ENCODE measurements around the gene AQP6. TPM values are rescaled to one million over a fixed set of nuclear protein-coding genes. Genes with fewer than 3 reads are reported as not detected.

Gene AQP6
- total RNA-seq, 1 experiment from 2014 or later = not detected

GRCh38 chr12:49956663-49957569 lies 15.8 kb upstream of the AQP6 start:
- Histone ChIP-seq H3K4me3 (no peak overlapping the region), H3K27me3 (replicated peaks) (peaks cover 12% of the 10 kb centered on the region; the same call in 1 of the 2 replicates), H3K36me3 (no peaks in the 10 kb centered on the region), H3K4me1 (replicated peaks) (peaks cover 14% of the 10 kb centered on the region), H3K9me3 (replicated peaks) (no peaks in the 10 kb centered on the region), H3K27ac (no peak overlapping the region)
- no peak for DNase-seq (ENCODE audit: low read depth in 1 of 2, low spot score in 2 of 2)

DNA sequence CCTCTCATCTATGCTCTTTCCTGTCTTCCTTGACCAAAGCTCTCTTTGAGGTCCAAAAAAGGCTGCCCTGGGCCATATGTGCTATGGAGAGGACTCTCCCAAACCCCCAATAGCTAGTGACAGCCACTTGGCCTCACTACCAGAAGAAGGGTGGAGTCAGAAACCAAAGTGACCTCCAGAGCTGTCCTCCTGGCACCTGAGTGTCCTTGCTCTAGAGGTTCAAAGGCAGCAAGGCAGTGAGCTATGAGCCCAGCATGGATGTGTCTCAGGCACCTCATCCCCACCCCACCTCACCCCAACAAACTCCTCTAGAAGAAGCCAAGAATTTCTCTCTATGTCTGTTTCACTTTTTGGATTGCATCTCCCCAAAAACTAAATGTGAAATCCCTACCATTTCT lies 15.2 kb upstream of the AQP6 start:
- H3K4me1 ChIP-seq (replicated peaks) = peaks cover 14% of the 10 kb centered on the region
- H3K27me3 ChIP-seq (replicated peaks) = peaks cover 15% of the 10 kb centered on the region; the same call in 1 of the 2 replicates
- no peak for DNase-seq (ENCODE audit: low read depth in 1 of 2, low spot score in 2 of 2)

DNA sequence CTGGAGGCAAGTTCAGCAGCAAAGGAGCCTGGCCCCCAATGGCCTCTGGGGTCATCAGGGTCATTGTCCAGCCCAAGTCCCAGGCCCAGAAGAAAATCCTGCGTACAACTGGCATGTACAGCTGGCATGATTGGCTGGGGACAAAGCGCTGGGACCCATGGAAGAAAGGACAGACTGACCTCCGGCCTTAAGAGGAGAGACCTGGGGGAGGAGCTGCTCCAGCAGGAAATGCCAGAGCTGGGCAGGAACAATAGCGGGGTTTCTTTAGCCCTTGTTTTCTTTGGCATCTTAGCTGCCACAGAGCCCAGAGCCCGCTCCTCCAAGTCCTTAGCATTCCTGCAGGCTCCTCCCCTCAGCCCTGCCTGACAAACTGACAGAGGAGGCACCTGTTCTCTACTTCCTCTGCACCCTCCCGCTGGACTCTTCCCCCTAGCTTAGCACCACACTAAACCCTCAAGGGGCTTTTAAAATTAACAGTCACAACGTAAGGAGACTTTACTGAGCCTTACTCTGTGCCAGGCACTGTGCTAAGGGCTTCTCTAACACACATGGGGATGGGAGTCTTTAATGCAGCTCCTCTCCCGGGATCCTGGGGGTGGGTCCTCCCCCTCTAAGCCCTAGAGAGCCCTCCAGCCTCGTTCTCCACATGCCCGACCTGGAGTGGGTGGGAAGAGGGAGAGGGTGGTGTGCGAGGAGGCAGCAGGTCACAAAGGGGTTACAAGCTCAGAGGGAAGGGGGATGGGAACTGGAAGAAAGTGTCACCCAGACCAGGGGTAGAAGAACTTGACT lies 12.9 kb upstream of the AQP6 start:
- Histone ChIP-seq H3K27ac (no peak overlapping the region), H3K27me3 (replicated peaks) (peaks cover 18% of the 10 kb centered on the region; the same call in 1 of the 2 replicates), H3K4me1 (replicated peaks) (peaks cover 14% of the 10 kb centered on the region), H3K4me3 (no peak overlapping the region), H3K36me3 (no peaks in the 10 kb centered on the region), H3K9me3 (replicated peaks) (no peaks in the 10 kb centered on the region)
- peak; percentile 48 to 68 for DNase-seq (ENCODE audit: low read depth in 1 of 2, low spot score in 2 of 2)

More for the DNA sequence above, 15.2 kb upstream of the AQP6 start:
- H3K4me3 ChIP-seq = no peak overlapping the region
- H3K36me3 ChIP-seq = no peaks in the 10 kb centered on the region
- H3K9me3 ChIP-seq (replicated peaks) = no peaks in the 10 kb centered on the region
- H3K27ac ChIP-seq = no peak overlapping the region

GRCh38 chr12:49960474-49961110 lies 12.2 kb upstream of the AQP6 start:
- H3K36me3 ChIP-seq = no peaks in the 10 kb centered on the region
- H3K9me3 ChIP-seq (replicated peaks) = no peaks in the 10 kb centered on the region
- DNase-seq (ENCODE audit: low read depth in 1 of 2, low spot score in 2 of 2) = no peak
- H3K4me3 ChIP-seq = no peak overlapping the region
- peaks cover 14% of the 10 kb centered on the region for H3K4me1 ChIP-seq (replicated peaks)
- peaks cover 18% of the 10 kb centered on the region; the same call in 1 of the 2 replicates for H3K27me3 ChIP-seq (replicated peaks)
- no peak overlapping the region for H3K27ac ChIP-seq

DNA sequence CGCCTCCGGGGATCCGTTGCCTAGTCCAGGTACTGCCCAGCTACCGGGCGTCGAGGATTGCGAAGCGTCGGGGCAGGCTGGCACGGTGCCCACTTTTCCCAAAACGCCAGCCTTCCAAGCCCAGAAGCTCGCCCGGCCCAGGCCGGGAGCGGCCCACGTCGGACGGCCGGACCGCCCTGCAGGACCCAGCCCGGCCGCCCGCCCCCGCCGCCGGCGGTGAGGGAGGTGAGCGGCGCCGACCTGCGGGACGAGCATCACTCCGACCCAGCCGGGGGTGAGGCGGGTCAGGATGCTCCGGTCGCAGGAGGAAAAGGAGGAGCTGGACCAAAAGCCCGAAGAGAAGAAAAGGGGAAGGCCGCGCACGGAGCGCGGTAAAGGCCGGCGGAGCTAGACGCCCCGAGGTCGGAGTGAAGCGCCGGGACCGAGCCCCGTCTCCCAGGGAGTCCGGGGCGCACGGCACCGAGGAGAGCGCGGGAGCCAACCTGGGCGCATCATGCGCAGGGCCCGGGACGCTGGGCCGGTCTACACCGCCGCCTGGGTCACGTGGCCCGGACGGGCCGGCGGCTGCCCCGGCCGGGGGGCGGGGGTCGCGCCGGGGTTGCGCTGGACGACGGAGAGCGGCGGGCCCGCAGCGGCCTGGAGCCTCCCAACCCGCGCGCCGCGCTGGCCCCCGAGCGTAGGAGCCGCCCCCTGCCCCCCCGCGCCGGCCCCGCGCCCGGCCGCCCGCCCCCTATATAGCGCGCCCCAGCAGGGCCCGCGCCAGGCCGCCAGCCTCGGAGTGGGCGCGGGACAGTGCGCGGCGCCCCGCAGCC lies 11.4 kb upstream of the AQP6 start, which contains the start of gene AQP5:
Gene AQP5, plus strand, starts transcription at position 762 of the 812 bp plus-strand sequence. CDS start 146 bp downstream, outside the sequence.
- no peak within 1 kb of the TSS for H3K4me3 ChIP-seq
- H3K36me3 ChIP-seq = no peaks in the 10 kb centered on the region

DNA sequence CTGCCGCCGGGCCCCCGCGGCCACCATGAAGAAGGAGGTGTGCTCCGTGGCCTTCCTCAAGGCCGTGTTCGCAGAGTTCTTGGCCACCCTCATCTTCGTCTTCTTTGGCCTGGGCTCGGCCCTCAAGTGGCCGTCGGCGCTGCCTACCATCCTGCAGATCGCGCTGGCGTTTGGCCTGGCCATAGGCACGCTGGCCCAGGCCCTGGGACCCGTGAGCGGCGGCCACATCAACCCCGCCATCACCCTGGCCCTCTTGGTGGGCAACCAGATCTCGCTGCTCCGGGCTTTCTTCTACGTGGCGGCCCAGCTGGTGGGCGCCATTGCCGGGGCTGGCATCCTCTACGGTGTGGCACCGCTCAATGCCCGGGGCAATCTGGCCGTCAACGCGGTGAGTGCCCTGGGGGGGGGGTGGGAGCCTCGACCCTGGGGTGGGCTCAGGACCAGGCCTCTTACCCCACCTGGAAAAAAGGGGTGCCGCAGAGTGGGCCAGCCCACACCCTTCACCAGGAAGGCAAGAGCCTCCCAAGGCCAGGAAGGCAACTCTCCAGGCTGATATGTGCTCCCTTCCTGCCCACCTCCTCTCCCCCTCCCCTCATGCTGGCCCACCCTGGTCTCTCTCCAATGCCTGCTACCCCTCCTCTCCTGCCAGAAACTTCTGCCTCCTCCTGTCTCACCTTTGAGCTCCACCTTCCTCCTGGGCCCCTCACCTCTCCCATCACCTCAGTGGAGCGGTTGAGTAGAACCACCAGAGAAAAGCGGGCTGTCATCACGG lies 10.6 kb upstream of the AQP6 start:
- H3K36me3 ChIP-seq = no peaks in the 10 kb centered on the region
- no peak overlapping the region for H3K27ac ChIP-seq
- DNase-seq (ENCODE audit: low read depth in 1 of 2, low spot score in 2 of 2) = no peak
- H3K27me3 ChIP-seq (replicated peaks) = peaks cover 18% of the 10 kb centered on the region; the same call in 1 of the 2 replicates
- no peaks in the 10 kb centered on the region for H3K9me3 ChIP-seq (replicated peaks)
- H3K4me3 ChIP-seq = no peak overlapping the region
- H3K4me1 ChIP-seq (replicated peaks) = peaks cover 20% of the 10 kb centered on the region

More for the DNA sequence above, 11.4 kb upstream of the AQP6 start, which contains the start of gene AQP5:
- no peak within 1 kb of the TSS for H3K27ac ChIP-seq
- no peak for DNase-seq (ENCODE audit: low read depth in 1 of 2, low spot score in 2 of 2)
- no peaks in the 10 kb centered on the region for H3K9me3 ChIP-seq (replicated peaks)
- H3K4me1 ChIP-seq (replicated peaks) = peaks cover 14% of the 10 kb centered on the region
- H3K27me3 ChIP-seq (replicated peaks) = peaks cover 18% of the 10 kb centered on the region; the same call in 1 of the 2 replicates

- peaks cover 26% of the 10 kb centered on the region for H3K4me1 ChIP-seq (replicated peaks)
- no peak for DNase-seq (ENCODE audit: low read depth in 1 of 2, low spot score in 2 of 2)
- H3K27me3 ChIP-seq (replicated peaks) = peaks cover 18% of the 10 kb centered on the region; the same call in 1 of the 2 replicates
- no peaks in the 10 kb centered on the region for H3K36me3 ChIP-seq
- no peak overlapping the region for H3K27ac ChIP-seq
- H3K9me3 ChIP-seq (replicated peaks) = no peaks in the 10 kb centered on the region
- H3K4me3 ChIP-seq = no peak overlapping the region
Observed at GRCh38 chr12:49962861-49963765, 9.6 kb upstream of the AQP6 start.

- Histone ChIP-seq H3K4me1 (replicated peaks) (peaks cover 25% of the 10 kb centered on the region), H3K4me3 (no peak overlapping the region), H3K36me3 (no peaks in the 10 kb centered on the region), H3K27ac (no peak overlapping the region), H3K9me3 (replicated peaks) (no peaks in the 10 kb centered on the region), H3K27me3 (replicated peaks) (peaks cover 18% of the 10 kb centered on the region; the same call in 1 of the 2 replicates)
- no peak for DNase-seq (ENCODE audit: low read depth in 1 of 2, low spot score in 2 of 2)
Observed at GRCh38 chr12:49963976-49964815, 8.6 kb upstream of the AQP6 start.

DNA sequence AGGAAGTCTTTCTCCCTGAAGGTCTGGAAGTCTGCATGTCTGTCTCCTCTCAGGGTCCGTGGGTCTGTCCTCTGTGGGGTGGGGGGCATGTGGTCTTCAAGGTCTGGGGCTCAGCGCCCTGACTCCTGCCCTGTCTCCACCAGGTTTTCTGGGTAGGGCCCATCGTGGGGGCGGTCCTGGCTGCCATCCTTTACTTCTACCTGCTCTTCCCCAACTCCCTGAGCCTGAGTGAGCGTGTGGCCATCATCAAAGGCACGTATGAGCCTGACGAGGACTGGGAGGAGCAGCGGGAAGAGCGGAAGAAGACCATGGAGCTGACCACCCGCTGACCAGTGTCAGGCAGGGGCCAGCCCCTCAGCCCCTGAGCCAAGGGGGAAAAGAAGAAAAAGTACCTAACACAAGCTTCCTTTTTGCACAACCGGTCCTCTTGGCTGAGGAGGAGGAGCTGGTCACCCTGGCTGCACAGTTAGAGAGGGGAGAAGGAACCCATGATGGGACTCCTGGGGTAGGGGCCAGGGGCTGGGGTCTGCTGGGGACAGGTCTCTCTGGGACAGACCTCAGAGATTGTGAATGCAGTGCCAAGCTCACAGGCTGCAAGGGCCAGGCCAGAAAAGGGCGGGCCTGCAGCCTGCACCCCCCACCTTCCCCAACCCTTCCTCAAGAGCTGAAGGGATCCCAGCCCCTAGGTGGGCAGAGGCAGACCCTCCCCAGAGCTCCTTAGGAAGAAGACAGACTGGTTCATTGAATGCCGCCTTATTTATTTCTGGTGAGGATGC lies 7.7 kb upstream of the AQP6 start:
- Histone ChIP-seq H3K27me3 (replicated peaks) (peaks cover 24% of the 10 kb centered on the region; the same call in 1 of the 2 replicates), H3K36me3 (no peaks in the 10 kb centered on the region), H3K4me3 (no peak overlapping the region), H3K4me1 (replicated peaks) (peaks cover 17% of the 10 kb centered on the region), H3K27ac (no peak overlapping the region), H3K9me3 (replicated peaks) (no peaks in the 10 kb centered on the region)
- no peak for DNase-seq (ENCODE audit: low read depth in 1 of 2, low spot score in 2 of 2)

DNA sequence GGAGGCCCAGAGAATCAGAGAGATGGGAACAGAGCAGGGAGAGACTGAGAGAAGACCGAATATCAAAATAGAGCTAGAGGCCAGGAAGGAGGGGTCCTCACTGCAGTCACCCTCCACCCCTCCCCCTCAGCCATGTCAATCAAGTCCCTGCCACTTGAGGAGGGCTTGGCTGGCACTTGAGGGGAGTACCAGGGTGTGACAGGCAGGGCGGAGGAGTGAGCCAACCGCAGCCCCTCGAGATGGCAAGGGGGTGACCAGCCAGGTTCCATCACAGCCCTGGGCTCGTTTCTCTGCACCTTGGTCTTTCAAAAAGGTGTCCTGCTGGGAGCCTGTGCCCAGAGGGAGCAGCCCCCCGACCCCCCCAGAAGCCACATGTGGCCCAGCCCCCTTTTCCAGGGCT lies 6.9 kb upstream of the AQP6 start:
- peak in 1 of 2 experiments; percentile 30 for DNase-seq (ENCODE audit: low read depth in 1 of 2, low spot score in 2 of 2)
- H3K36me3 ChIP-seq = no peaks in the 10 kb centered on the region
- H3K27me3 ChIP-seq (replicated peaks) = peaks cover 24% of the 10 kb centered on the region; the same call in 1 of the 2 replicates
- peaks cover 15% of the 10 kb centered on the region for H3K4me1 ChIP-seq (replicated peaks)
- H3K9me3 ChIP-seq (replicated peaks) = no peaks in the 10 kb centered on the region
- H3K27ac ChIP-seq = no peak overlapping the region
- H3K4me3 ChIP-seq = no peak overlapping the region
